HL-60/S4 treated with retinoic acid at 250 ng/mL for 4 days and 3 days (cell line): Measurements from ENCODE around the gene TBC1D22A.
"Not testable (repeated sequence)": the region's sequence is repeated elsewhere in the genome, so short reads cannot be mapped to it uniquely, and the experiment has no call there.

Experiments
- in situ Hi-C: fragments of 300-500 bp; cut with MboI; formaldehyde crosslinking; loops from 2 replicates; pipeline ENCODE4 v1.7.0; 2022; ENCODE audit warnings: low sequenced_read_pairs

The TBC1D22A gene

DNA sequence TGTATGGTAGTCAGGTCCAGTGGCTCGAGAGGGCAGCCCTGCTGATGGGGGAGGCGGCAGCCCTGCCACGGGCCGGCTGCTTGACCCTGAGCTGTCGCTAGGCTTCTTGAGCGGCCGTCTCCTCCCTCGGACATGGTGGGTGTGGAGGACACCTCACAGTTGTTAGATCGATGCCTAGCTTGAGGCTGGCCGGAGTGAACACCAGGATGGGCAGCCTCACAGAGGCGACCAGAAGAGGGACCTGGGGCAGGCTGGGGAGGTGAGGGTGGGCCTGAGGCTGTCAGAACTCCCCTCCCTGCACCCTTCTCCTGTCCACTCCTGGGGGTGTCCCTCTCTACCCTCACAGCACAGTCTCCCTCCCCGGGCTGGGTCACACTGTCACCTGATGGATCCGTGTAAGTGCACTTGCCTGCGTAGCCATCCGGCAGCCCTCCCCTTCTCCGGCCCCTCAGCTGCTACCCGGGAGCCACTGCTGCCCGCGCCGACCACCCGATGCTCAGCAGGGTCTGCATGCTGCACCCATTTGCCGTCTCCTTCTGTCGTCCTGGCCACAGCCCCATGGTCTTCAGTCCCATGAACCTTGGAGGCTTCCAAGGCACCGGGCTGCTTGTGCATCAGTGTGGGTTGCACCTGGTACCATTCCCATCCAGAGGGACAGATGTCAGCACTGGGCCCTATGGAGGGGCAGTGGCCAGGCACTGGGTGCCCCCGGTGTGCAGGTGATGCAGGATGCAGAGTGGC, 394.1 kb downstream of the TBC1D22A start:
- in situ Hi-C loops: no loop called here

DNA sequence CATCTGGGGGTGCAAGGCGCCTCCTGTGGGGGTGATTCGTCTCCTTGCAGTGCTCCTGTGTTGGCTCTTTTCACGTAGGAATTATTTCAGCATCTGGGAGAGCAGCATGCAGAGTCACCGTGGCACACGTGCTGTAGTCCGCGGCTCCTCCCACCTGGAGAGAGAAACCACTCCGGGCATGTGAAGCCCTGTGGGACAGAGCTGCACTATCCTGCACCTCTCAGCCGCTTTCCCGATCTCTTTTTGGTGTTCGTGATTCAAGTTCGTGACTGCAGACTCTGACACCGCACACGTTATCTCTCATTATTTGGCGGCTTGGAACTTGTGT, 394.6 kb downstream of the TBC1D22A start:
- in situ Hi-C loops: no loop called here

DNA sequence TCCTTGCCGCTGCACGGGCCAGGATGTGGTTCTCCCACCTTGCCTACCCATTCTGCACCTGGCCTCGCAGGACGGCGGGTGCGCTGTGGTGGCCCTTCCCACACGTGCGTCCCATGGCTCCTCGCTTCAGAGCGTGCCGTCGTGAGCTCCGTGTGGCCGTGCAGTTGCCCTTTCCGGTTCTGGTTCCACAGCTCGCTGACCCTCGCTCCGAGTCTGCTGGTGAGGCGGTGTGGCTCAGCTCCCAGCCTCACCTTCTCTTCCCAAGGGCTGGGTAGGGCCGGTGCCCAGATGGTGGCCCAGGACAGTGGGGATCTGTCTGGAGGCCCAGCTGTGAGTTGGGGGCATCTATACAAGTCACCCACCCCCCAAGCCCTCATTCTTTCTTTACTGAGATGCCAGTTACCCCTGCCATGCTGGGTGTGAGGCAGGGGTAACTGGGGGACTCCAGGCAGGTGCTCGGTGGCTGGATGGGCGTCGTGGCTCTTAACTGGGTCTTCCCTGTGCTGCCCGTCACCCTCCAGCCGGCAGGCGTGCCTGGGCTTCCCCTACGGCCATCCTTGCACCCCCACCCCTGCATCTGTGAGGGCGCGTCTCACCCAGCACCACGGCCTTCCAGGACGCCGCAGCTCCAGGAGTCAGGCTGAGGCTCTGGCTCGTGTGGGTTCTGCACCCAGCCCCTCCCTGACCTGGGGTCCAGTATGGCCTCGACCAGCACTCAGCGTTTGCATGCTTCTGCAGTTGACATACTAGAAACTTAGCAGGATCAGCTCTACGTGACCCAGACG, 395.2 kb downstream of the TBC1D22A start:
- in situ Hi-C loops: no loop called here

DNA sequence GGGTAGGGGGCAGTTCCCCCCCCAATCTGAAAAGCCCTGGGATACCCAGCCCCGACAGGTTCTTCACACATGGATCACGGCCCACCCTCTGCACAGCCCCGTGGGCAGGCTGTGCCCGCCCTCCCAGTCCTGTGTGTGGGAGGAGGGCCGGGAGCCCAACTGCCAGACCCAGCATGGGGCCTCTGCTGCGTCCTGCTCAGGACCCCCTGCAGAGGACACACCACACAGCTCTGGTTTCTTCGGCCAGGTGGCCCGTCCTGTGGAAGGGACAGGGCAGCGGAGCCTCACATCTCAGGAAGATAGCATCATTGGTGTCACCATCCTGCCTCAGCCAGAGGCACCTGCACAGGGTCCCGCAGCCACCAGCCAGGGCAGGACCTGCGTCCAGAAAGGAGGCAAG, 396.0 kb downstream of the TBC1D22A start:
- in situ Hi-C loops: no loop called here

DNA sequence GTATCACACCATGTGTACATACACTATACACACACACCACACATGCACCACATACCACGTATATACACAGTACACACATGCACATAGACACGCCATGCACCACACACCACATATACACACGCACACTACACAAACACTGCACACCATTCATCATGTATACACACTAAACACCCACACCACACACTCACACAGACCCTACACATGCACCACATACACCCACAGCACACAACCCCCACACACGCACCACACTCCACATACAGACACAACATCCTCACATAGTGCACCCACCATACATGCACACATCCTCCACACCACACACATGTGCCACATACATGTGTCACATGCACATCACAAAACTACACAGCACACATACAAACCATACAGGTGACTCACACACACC, 397.1 kb downstream of the TBC1D22A start:
- in situ Hi-C loops: no loop called here

DNA sequence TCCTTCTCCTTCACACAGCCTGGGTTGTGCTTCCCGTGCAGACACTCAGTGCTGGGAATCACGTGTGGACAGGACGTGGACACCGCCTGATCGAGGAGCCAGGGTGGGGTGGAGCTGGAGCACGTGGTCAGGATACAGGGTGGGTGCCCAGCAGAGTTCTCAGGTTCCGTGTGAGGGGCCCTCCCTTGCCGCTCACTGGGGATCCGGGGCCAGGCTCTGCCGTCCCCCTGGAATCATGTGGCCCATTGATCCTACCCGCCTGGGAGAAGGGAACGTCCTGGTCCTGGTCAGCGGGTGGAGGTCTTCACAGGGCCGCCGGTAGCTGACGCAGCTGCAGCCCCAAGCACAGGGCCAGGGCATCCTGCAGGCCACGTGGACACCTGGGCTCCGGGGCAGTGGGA, 397.7 kb downstream of the TBC1D22A start:
- in situ Hi-C loops: no loop called here

DNA sequence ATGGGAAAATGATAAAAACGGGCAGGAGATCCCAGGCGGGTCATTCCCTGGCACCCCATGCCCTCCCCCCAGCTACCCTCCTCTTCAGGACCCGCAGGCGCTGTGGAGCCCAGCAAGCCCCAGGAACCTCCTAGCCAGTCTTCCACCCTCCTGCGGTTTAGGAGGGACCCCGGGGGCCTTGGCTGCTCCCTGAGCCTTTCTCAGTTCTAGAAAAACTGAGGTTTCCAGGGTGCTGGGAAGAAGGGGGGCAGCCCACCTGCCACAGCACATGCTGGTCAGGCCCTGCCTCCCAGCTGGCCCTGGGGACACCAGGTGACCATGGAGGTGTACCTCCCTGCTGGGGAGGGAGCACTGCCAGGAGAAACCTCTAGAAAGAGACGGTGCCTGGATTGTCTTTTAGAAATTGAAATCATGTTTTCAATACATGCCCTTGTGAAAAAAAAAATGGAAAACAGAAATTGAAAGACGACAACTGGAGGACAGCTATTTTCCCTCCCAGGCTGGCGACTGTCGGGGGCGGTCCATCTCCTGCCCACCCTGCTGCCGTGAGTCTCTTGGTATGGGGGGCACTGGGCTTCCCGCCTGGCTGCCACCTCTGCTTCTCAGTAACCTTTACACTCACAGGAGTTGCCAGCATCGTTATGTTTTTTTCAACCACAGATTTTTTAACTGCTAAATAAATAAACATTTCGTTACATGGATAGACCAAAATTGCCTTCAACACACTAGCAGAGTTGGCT, 398.5 kb downstream of the TBC1D22A start:
- in situ Hi-C loops: no loop called here

DNA sequence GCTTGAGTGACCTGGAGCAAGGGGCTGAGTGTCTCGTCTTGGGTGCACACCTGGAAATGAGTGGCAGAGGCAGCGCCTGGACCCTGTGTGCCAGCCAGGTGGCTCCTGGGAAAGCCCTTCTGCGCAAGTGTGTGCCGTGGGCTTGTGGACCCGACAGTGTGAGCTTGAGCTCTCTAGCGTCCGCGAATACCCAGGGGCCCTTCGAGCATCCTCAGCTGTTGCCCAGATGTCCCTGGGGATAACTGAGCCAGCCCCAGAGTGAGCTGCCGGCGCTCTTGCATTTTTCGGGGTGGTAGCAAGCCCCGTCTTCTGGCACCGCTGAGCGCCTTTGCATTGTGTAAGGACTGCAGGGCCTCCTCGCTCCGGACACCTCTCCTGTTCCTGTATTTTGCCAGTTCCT, 399.2 kb downstream of the TBC1D22A start:
- in situ Hi-C loops: no loop called here

DNA sequence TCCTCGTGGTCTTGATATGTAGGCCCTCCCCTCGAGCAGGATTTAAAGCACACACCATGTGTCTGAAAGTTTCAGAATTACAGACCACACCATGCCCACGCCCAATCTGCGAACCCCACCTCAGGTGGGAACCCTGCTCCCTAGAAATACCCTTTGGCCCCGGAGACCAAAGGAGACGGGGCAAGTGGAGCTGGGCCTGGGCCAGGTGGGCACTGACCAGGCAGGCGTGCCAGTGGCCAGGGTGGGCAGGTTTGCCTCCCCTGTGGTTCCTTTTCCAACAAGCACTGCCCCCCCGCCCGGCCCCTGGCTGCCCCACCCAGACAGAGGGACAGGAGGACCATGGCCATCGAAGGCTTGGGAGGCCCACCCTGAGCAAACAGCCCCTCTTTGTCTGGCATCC, 400.4 kb downstream of the TBC1D22A start:
- in situ Hi-C loops: no loop called here

DNA sequence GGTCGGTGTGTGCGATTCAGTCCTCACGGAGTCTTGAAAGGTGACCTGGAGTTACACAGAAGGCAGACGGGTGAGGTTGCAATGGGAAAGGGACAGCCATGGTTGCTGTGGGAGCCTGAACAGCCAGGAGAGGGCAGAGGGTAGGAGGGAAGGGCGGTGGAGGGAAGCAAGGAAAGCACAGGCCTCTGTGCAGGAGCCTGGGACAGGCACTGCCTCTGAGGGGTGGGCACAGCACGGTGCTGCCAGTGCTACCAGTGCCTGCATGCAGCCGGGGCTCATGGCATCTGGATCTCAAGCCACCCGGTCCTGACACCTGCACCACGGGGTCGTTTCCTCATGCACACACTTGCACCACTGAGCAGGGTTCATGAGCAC, 401.0 kb downstream of the TBC1D22A start:
- in situ Hi-C loops: no loop called here

DNA sequence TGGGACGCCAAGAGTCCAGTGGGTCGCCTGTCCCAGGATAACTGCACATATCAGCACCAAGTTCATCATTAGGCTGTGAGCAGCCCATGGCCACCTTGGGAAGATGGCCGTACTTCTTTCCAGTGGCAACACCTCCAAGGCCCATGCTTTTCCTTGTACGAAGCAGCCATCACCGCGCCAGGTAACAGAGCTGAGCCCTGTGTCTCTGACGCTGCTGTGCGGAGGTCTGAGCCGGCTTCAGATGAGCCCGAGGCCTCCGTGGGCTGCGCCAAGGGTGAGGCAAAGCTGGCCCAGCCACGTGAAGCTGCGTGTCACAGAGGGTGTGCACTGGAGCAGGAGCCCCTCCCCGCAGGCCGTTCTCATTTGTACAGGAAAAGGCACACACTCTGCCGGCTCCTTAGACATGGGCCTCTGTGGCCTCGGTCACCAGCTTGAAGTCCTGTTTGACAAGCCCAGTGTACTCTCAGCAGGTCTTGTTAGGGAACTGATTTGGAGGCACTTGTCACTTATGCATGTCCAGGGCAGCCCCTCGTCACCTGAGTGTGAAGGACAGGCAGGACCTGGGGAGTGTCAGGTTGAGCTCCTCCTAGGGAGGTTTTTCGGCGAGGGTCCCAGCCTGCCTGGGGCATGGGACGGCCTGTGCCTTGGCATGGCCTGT, 401.5 kb downstream of the TBC1D22A start:
- in situ Hi-C loops: no loop called here

DNA sequence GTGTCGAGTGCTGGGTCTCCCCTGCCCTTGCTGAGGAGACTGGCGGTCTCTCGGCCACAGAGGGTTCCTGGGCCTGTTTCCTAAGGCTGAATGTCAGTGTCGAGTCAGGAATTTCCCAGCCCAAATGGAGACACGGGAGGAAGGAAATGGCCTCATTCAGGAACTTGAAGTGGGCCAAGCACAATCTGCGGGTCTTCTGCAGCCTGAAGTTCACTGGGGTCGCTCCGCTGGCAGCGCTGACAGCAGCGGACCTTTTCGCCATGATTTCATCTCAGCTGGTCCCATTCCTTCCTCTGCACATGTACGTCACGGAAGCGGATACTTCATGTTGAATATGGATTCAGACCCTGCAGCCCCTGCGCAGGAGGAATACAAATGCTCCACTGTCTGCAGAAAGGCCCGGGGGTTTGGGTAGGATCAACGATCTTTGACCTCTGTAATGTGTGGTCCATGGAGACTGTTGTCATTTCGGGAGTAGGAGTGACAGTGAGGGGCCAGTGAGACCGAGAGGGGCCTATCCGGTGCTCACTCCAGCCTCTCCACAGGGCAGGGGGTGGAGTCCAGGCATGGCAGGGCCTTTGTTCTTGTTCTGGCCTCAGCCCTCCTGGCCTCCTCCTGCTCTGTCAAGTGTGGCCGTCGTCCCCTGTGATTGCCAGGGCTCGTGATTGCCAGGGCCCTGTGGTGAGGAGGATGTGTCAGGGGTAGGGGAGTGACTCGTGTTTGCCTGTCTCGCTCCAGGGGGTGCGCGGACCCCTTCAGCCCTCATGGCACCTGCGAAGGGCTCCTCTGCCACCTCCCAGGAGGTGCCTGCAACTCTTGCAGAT, 402.3 kb downstream of the TBC1D22A start:
- in situ Hi-C loops: no loop called here

DNA sequence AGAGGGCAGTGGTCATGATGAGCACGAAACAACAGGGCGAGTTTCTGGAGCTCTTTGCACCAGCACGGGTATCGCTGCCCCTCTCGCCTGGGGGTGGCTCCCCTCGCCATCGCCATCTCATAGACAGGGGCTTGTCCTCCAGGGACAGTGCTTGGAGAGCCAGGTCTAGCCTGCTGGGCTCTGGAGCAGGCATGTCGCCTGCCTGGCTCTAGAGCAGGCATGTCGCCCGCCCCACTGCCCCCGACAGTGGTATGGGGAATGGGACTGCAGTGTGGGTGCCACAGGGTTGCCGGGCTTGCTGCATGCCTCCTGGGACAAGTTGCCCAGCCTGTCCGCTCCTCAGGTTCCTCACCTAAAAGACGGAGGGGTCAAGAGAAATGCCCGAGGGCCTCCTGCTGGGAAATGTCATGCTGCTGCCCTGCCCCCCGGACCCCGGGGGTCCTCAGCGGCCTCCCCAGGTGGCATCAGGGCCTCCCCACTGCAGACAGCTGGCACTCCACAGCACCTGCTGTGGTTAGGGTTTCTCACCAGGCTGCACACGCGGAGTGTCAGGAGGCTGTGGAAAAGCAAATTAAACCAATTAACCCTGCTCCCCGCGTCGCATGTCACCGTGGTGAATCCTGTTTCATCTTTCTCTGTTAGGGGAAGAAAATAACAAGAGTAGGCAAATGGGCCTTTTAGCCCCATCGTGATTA, 403.0 kb downstream of the TBC1D22A start:
- in situ Hi-C loops: no loop called here

DNA sequence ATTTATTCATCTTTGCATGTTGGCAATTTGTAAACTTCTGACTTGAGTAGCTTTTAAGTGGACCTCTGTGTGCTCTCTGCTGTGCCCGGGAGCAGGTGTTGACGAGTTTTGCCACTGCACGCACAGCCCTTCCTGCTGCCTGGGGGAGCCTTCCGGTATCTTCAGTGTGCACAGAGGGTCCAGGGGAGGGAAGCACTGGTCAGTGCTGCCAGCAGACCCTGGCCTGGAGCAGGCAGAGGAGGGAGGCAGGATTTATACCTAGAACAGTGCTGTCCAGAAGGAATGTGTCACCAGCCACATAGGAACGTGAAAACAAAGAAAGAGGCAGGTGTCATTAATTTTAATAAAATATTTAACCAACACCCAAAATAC, 403.6 kb downstream of the TBC1D22A start:
- in situ Hi-C loops: no loop called here

DNA sequence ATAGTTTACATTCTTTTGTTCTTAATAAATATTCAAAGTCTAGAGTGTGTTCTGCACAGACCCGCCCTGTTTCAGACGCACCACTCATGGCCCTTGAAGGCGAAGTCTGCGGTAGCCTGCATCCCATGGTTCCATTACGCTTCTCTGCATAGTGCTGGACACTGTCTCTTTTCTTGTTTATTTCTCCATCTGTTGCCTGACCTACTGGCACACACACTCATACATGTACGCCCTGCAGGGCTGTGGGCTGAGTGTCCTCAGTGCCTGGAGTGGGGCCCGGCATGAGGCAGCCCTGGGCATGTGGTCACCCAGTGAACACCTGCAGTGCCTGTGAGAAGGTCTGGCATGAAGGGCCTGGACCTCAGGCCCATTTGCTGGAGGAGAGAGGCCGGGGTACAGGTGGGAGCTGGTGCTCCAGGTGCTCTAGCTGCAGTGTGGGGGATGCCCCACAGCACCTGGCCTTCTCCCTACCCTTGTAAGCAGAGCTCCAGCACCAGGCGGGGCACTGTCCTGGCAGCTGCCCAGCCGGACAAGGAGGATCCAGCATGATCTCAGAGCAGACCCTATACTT, 404.1 kb downstream of the TBC1D22A start:
- in situ Hi-C loops: no loop called here

DNA sequence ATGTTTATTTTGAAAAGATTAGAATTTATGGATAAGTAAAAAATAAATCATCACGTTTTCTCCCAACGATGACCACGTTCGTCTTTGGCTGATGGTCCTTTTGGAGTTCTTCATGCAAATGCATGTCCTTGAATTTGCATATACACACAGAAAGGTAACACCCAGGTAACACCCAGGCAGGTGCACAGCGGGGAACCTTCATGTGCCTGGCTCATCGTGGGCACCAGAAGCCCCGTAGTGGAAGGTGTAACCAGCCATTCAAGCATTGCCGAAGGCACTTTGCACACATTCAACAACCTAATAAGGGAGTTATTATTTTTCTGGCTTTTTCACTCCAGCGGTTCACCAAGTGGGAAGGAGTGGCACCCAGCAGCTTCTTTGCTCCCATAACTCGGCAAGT, 404.6 kb downstream of the TBC1D22A start:
- in situ Hi-C loops: no loop called here

DNA sequence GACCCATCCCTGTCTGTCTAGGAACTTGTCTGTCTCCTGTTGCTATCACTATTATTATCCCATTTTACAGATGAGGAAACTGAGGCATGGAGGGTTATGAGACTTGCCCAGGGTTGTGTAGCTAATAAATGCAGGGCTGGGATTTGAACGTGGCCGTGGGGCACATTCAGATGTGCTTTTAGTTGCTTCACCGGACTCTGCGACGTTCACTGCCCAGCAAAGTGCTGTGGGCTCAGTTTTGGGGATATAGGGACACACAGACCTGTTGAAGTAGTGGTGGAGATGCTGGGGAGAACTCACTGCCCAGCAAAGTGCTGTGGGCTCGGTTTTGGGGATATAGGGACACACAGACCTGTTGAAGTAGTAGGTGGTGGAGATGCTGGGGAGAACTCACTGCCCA, 405.5 kb downstream of the TBC1D22A start:
- in situ Hi-C loops: not testable (repeated sequence)

DNA sequence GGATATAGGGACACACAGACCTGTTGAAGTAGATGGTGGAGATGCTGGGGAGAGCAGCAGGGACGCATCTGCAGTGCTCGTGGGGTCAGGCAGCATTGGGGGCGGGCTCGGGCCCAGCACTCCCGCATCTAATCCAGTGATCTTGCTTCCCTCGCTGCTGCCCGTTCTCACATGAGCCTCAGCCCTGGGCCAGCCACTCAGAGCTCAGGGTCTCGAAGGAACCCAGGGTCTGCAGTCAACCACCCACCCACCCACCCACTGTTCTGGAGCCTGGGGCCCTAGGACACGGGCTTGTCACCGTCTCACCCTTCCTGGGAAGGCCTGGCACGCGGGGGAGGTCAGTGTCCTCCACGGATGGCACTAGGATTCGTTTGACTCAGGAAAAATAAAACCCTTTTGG, 406.0 kb downstream of the TBC1D22A start:
- in situ Hi-C loops: no loop called here

DNA sequence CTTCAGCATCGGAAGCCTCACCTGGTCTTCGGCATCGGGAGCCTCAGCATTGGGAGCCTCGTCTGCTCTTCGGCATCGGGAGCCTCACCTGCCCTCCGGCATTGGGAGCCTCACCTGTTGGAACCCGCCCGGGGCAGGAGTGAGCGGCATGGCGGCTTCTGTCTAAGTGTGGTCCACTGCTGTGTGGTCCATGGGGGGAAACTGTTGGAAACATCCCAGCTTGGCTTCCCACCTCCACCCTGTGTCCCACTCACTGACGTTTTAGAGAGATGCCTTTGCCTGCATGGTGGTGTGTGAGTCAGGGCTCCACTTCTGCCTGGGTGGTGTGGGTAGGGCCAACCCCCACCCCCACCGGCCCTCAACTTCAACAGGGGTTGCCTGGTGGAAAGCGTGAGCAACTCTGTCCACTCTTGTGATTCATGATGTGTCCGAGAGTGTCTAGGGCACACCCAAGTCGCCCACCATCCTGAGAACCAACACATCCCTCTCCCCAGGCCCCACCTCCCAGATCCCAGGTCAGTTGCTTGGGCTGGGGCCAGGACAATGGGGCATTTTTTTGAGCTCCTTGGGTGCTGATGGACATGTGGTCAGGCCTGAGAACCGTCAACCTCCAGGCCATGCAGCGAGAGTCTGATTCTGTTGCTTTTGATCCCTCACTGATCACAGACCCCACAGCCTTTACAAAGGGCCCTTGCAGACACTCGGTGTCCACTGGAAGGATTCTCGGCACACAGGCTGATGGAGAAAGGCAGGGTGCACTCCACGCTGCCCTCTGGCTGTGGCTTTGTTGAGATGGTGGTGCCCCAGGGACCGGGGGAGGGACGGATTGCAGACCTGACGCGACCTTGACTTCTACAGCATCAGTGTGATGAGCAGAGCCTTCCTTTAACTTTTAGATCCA, 406.7 kb downstream of the TBC1D22A start:
- in situ Hi-C loops: no loop called here
